HG03159 (cell line): ENCODE results near the gene OSBP.

Source experiments
- ATAC-seq: cut with Tn5 transposase; IDR thresholded peaks from one replicate; pipeline ENCODE4 v1.9.1; 2021; ENCODE audit warnings: mild to moderate bottlenecking, moderate library complexity; ENCODE audit not compliant: unreplicated experiment

OSBP gene

DNA sequence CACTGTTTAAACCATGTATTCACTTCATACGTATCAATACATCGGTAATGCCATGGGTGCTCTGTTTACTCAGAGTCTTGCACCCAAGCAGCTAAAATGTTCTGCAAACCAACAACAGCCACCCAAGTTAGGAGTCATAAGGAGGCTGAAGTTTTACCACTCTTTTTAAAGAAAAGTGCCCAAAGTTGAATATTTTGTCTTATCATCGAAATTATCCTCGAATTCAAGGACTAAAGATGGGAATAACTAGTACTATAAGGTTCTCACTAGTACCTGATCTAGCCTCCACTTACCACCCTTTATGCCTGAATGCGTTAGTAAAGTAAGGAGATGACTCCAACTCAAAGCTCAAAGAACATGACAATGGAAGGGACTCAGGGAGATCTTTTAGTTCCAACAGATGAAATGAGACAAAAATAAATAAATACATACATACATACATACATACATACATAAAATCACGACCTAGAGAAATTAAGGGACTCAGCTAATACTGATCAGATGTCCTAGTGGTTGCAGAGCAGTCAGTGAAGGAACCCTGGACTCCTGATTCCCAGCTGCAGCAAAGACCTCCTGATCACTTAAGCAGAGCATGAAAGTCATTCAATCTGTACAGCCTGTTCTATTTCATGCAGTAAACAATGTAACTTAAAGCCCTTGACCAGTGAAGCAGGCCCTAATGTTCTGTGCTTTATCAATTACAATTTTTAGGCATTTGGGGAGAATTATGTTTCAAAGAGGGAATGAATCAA, 7.7 kb downstream of the OSBP start:
- no peak for ATAC-seq

DNA sequence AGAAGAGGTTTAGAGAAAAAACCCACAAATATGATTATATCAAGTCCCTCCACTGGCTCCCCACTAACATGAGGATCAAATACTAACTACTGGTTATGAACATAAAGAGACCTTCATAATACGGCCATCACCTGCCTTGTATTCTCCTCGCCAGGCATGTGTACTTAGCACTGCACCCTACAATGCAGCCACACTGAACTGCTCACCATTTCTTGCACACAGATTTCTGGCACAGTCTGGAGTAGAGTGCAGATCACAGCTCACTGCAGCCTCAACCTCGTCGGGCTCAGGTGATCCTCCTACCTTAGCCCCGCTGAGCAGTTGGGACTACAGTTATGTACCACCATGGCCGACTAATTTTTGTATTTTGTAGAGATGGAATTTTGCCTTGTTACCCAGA, 13.1 kb downstream of the OSBP start:
- ATAC-seq: no peak

DNA sequence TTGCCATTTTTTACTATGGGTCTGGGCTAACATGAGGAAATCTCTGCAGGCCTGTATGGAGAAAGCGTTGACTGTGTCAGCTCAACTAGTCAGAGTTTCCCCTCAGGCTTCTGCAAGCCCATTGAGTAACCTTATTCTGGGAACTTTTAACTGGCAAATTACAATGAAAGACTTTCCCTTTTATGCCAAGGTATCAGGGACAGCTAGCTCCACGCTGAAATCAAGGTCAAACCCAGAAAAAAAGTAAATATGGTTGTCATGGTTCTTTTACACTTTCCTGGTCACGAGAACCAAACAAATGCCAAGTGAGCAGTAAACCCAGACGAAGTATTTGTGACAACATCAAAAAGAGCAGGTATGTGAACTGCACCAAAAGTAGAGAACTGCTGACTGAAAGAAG, 13.8 kb downstream of the OSBP start:
- ATAC-seq: no peak

- ATAC-seq: no peak
These were observed 14.9 kb downstream of the OSBP start for GRCh38 chr11:59600636-59601035.

DNA sequence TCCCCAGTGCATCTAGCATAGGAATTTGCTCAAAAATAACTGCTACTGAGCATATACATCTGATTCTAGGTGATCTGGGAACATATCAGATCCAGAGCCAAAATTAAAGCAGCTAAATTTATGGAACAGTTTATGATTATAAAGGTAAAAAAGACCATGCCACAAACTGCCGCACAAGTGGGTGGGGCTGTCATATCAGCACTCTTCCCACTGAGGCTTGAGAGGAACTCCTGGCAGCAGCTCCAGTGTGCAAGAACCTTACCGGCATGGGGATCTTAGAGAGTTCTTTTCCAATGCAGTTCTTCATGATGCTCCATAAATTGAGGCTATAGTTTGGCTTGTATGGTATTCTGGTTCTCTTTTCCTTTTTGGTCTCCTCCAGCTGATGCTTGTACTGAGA, 15.3 kb downstream of the OSBP start:
- no peak for ATAC-seq

GRCh38 chr11:59598961-59599360, 16.6 kb downstream of the OSBP start:
- ATAC-seq: no peak

GRCh38 chr11:59584294-59584693, 31.3 kb downstream of the OSBP start:
- ATAC-seq: no peak

DNA sequence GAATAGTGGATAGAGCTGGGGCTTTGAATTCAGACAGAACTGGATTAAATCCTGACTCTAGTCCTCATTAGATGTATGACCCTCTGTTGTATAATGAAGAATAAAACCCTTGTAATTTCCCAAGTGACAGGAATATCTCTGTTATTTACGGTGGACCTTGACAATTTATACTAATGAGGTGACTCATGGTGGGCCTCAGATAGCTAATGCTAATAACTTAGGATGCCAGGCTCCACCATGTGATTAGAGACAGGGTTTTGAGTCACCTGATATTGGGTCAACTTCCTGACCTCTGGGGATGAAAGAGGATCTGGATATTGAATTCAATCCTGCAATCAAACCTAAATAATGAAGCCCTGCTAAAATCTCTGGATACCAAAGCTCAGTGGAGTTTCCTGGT, 33.6 kb downstream of the OSBP start:
- ATAC-seq: no peak

DNA sequence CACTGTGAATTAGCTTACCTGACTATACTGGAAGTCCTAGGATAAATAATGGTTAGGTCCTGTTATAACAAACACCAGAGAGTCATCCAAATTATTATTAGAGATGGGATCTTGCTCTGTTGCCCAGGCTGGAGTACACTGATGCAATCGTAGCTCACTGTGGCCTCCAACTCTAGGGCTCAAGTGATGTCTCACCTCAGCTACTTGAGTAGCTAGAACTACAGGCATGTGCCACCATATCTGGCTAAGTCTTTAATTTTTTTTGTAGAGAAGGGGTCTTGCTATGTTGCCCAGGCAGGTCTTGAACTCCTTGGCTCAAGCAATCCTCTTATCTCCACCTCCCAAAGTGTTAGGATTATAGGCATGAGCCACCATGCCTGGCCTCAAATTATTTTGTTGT, 37.2 kb downstream of the OSBP start:
- no peak for ATAC-seq

GRCh38 chr11:59575505-59575904, 40.1 kb downstream of the OSBP start:
- no peak for ATAC-seq

- ATAC-seq: no peak
These were observed 40.6 kb downstream of the OSBP start for GRCh38 chr11:59574932-59575502.

- ATAC-seq: no peak
These were observed 41.1 kb downstream of the OSBP start for GRCh38 chr11:59574467-59574866.

DNA sequence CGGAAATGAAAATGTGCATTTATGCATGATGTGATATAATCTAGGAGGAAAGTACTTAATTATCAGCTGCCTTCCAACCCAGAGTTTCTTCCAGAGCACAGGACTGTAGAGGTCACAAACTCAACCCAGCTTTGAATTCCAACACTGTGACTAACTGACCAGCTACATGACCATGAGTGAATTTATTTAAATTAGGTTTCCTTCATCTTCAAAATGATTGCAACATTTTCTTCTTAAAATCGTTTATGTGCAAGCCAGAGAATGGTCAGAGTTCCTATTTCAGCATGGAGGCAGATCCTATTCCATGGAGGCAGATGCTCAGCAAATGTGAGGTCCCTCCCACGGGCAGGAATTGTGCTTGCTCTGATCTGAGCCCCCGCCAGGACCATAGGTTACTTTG, 42.4 kb downstream of the OSBP start:
- ATAC-seq: no peak

- no peak for ATAC-seq
These were observed 43.5 kb downstream of the OSBP start for GRCh38 chr11:59572091-59572490.

DNA sequence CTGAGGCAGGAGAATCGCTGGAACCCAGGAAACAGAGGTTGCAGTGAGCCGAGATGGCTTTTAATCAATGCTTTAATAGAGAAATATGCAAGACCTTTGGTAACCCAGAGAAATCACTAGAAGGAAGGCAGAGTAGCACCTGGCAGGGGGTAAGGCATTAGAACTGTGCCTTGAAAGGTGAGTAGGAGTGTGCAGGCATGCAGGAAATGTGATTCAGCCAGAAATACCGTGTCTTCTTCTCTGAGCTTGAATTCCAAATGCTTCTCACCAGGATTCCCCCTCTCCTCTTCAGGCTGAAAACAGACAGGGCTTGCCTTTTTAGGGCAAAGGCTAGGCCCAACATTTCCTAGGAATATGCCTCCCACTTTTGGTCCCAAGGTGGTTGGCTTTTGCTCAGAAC, 53.3 kb downstream of the OSBP start:
- no peak for ATAC-seq

GRCh38 chr11:59560702-59561473, 54.7 kb downstream of the OSBP start:
- peak; percentile 40 for ATAC-seq

DNA sequence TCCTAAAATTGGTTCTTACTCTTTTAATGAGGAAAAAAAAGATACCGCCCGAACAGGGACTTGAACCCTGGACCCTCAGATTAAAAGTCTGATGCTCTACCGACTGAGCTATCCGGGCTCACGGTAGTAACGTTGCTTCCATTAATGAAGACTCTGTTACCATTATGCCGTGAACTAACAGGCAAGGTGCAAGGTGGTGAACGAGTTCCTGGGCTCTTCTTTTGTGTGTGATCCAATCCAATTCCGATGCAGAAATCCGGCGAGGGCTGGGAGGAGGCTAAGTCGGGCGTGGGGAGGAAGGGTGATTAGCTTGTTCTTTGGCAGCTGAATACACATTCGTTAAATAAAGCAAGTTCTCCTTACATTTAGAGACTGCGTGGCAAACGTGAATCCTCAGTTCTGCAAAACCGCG, 55.3 kb downstream of the OSBP start:
- ATAC-seq: peak; percentile 42

GRCh38 chr11:59559886-59560285, 55.7 kb downstream of the OSBP start:
- peak; percentile 1 for ATAC-seq

DNA sequence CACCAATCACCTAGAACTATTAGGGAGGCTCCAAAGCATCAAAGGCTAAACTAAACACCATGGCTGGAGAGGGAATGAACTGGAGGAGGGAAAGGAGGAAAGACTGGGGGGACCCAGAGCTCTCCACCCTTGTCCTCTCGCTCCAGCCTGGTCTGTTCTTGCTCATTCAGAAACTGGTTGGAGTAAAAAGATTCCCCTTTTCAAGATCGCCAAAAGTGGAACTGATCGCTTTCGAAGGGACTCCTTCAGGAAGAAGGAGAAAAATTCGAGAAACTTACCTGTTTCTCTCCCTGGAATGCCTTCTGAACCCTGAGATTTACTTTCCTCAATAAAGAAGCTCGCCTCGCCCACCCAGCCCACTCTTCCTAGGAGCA, 57.3 kb downstream of the OSBP start:
- no peak for ATAC-seq

DNA sequence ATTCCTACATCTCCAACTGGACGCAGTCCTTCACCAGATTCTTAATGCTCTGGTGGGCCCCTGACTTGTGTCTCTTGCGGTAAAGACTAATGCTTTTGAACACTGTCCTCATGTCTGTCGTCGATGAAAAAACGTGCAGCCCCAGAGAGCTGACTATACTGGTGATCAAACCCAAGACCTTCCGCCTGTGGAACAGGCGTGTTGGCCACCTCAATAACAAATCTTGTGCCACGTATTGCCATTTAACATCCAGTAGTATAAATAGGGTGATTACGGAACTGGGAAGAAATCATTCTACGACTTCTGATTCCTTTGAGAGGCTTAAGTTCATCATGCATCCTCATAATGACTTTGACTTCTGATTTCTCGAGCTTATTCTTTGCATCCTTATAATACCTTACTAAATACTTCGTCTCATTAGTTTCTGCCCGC, 58.6 kb downstream of the OSBP start:
- no peak for ATAC-seq

GRCh38 chr11:59556115-59556916, 59.3 kb downstream of the OSBP start:
- no peak for ATAC-seq
